ENCODE data around the gene PTGS2.
"Not testable (repeated sequence)": the region's sequence is repeated elsewhere in the genome, so short reads cannot be mapped to it uniquely, and the experiment has no call there.

The PTGS2 gene

GRCh38 chr1:186679924-186680244 is 339 bp downstream of the PTGS2 start:
- DNase-seq (no peak), ATAC-seq (no peak)
- Mint-ChIP-seq H3K27me3 (peaks cover 69% of the 10 kb centered on the region), H3K4me3 (peak overlapping the region; percentile 73 to 91), H3K9me3 (no peaks in the 10 kb centered on the region), H3K27ac (peak overlapping the region; percentile 15 to 48), H3K4me1 (peaks cover 21% of the 10 kb centered on the region)

GRCh38 chr1:186678155-186678554 is 2.1 kb downstream of the PTGS2 start:
- H3K27me3 Mint-ChIP-seq: peaks cover 57% of the 10 kb centered on the region
- H3K4me3 Mint-ChIP-seq: no peak overlapping the region
- peaks cover 16% of the 10 kb centered on the region for H3K4me1 Mint-ChIP-seq

DNA sequence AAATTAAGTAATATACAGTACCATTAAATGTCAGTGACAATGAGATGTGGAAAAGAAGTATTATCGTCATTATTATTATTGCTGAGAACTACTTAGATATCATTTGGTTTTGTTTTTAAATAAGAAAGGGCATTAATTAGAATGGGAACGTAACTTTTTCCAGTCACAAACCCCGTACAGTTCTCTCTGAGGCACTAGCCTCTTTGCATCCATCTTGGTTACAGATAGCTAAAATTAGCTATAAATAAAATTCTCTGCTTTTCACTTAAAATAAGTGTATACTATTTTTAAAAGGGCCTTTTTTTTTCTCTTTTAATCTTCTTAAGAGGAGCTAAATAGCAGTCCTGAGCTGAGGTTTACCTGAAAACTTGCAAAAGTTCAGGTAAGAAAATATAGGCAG is 7.6 kb downstream of the PTGS2 start:
- ATAC-seq (no peak), DNase-seq (no peak)
- Mint-ChIP-seq H3K9me3 (peaks cover 0 to 7% of the 10 kb centered on the region in 2 donors), H3K4me1 (no peaks in the 10 kb centered on the region), H3K4me3 (no peak overlapping the region), H3K27ac (no peak overlapping the region), H3K27me3 (peaks cover 5% of the 10 kb centered on the region)

More at GRCh38 chr1:186678155-186678554, 2.1 kb downstream of the PTGS2 start:
- DNase-seq (no peak), ATAC-seq (no peak)
- Mint-ChIP-seq H3K9me3 (no peaks in the 10 kb centered on the region), H3K27ac (no peak overlapping the region)

DNA sequence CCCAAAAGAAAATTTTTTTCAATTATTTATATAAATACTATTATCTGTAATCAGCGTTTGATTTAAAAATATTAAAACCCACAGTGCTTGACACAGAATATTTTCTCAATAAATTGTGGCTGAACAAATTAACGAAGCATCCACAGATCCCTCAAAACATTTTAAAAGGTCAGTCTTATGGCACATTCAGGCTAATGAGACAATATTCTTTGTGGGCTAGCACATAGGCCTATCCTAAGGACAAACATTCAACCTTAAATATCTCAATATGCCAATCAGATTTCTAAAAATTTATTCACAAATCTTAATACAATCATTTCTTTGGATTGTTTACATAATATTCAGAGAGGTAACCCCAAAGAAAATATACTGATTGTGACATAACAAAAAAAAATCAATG is 8.1 kb downstream of the PTGS2 start:
- Mint-ChIP-seq H3K9me3 (peaks cover 0 to 7% of the 10 kb centered on the region in 2 donors), H3K4me3 (no peak overlapping the region), H3K27me3 (peaks cover 5% of the 10 kb centered on the region), H3K27ac (no peak overlapping the region), H3K4me1 (no peaks in the 10 kb centered on the region)
- no peak for ATAC-seq
- no peak for DNase-seq

GRCh38 chr1:186671136-186671825 is 8.9 kb downstream of the PTGS2 start:
- ATAC-seq (no peak), DNase-seq (no peak)
- peaks cover 3% of the 10 kb centered on the region for H3K27me3 Mint-ChIP-seq
- H3K4me3 Mint-ChIP-seq: no peak overlapping the region
- H3K27ac Mint-ChIP-seq: no peak overlapping the region
- H3K9me3 Mint-ChIP-seq: peaks cover 0 to 7% of the 10 kb centered on the region in 2 donors
- H3K4me1 Mint-ChIP-seq: no peaks in the 10 kb centered on the region

- peaks cover 0 to 7% of the 10 kb centered on the region in 2 donors for H3K9me3 Mint-ChIP-seq
Observed at GRCh38 chr1:186670297-186671135, 9.7 kb downstream of the PTGS2 start.

DNA sequence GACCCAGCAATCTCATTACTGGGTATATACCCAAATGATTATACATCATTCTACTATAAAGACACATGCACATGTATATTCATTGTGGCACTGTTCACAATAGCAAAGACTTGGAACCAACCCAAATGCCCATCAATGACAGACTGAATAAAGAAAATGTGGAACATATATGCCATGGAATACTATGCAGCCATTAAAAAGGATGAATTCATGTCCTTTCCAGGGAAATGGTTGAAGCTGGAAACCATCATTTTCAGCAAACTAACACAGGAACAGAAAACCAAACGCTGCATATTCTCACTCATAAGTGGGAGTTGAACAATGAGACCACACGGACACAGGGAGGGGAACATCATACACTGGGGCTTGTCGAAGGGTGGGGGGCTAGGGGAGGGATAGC is 10.4 kb downstream of the PTGS2 start:
- H3K4me3 Mint-ChIP-seq, H3K4me1 Mint-ChIP-seq, H3K9me3 Mint-ChIP-seq, H3K27ac Mint-ChIP-seq, DNase-seq, ATAC-seq, H3K27me3 Mint-ChIP-seq: not testable (repeated sequence)

More at GRCh38 chr1:186670297-186671135, 9.7 kb downstream of the PTGS2 start:
- no peaks in the 10 kb centered on the region for H3K4me1 Mint-ChIP-seq
- DNase-seq: no peak
- H3K4me3 Mint-ChIP-seq: no peak overlapping the region
- ATAC-seq: no peak
- no peaks in the 10 kb centered on the region for H3K27me3 Mint-ChIP-seq
- no peak overlapping the region for H3K27ac Mint-ChIP-seq

DNA sequence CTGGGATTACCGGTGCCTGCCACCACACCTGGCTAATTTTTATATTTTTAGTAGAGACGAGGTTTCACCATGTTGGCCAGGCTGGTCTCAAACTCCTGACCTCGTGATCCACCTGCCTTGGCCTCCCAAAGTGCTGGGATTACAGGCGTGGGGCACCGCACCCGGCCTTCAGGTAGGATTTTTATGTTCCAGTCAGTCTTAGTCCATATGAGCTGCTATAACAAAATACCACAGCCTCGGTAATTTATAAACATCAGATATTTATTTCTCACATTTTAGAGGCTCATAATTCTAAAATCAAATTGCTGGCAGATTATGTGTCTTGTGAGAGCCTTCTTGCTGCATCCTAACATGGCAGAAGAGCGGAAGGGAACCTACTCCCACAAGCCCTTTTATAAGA is 16.0 kb downstream of the PTGS2 start:
- not testable (repeated sequence) for DNase-seq, H3K4me1 Mint-ChIP-seq, H3K27ac Mint-ChIP-seq, H3K27me3 Mint-ChIP-seq, ATAC-seq, H3K4me3 Mint-ChIP-seq
- peaks cover 7 to 12% of the 10 kb centered on the region in 2 donors for H3K9me3 Mint-ChIP-seq

DNA sequence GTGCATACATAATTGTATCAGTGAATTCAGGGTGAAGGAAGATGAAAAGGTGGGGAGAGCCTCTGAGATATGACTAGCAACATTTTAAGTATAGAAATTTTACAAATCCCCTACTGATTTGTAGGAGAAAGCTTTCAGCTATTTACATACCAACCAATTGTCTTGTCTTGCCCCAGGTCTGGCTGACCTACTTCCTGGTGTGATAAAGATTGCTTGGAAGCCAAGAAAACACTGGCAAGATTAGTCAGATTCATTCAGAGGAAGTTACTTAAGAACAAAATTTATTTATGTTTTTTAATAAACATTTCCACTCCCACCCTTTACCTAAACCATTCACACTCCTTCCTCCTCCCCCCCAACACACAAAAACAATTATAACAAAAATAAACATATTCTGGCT is 17.5 kb downstream of the PTGS2 start:
- DNase-seq (no peak), ATAC-seq (no peak)
- no peaks in the 10 kb centered on the region for H3K4me1 Mint-ChIP-seq
- no peak overlapping the region for H3K27ac Mint-ChIP-seq
- no peak overlapping the region for H3K4me3 Mint-ChIP-seq
- peaks cover 5 to 7% of the 10 kb centered on the region in 2 donors for H3K9me3 Mint-ChIP-seq
- H3K27me3 Mint-ChIP-seq: peaks cover 8% of the 10 kb centered on the region

GRCh38 chr1:186659890-186660341 is 20.3 kb downstream of the PTGS2 start:
- H3K27ac Mint-ChIP-seq: no peak overlapping the region
- ATAC-seq (no peak), DNase-seq (no peak)
- H3K27me3 Mint-ChIP-seq: peaks cover 8% of the 10 kb centered on the region
- H3K4me3 Mint-ChIP-seq: no peak overlapping the region
- H3K4me1 Mint-ChIP-seq: no peaks in the 10 kb centered on the region
- H3K9me3 Mint-ChIP-seq: peaks cover 5 to 7% of the 10 kb centered on the region in 2 donors

- Mint-ChIP-seq H3K27ac (no peak overlapping the region), H3K9me3 (peaks cover 5 to 7% of the 10 kb centered on the region in 2 donors), H3K27me3 (peaks cover 7% of the 10 kb centered on the region), H3K4me3 (no peak overlapping the region), H3K4me1 (no peaks in the 10 kb centered on the region)
- ATAC-seq (no peak), DNase-seq (no peak)
Observed at GRCh38 chr1:186658999-186659398, 21.2 kb downstream of the PTGS2 start.

DNA sequence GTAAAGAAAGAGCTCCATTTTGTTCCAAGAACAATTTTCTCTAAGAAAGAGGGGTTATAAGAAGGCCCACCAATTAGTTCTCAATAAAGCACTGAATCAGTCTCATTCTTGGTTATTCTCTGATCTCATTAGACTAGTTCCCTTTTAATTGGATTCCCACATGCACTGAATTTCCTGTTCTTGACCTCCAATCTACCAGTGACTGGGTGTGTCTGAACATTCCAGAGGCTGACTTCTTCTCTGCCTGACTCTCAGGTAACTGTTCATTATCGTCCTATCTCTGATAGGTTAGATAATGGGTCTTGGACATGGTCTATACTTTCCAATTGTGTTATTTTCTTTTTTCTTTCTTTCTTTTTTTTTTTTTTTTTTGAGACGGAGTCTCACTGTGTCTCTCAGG is 22.7 kb downstream of the PTGS2 start:
- Mint-ChIP-seq H3K27ac (no peak overlapping the region), H3K27me3 (no peaks in the 10 kb centered on the region), H3K9me3 (peaks cover 0 to 7% of the 10 kb centered on the region in 2 donors), H3K4me1 (no peaks in the 10 kb centered on the region), H3K4me3 (no peak overlapping the region)
- DNase-seq (no peak), ATAC-seq (no peak)

GRCh38 chr1:186655876-186656275 is 24.3 kb downstream of the PTGS2 start:
- H3K27ac Mint-ChIP-seq: no peak overlapping the region
- DNase-seq (no peak), ATAC-seq (no peak)
- no peak overlapping the region for H3K4me3 Mint-ChIP-seq
- H3K4me1 Mint-ChIP-seq: no peaks in the 10 kb centered on the region
- H3K9me3 Mint-ChIP-seq: peaks cover 0 to 7% of the 10 kb centered on the region in 2 donors
- H3K27me3 Mint-ChIP-seq: no peaks in the 10 kb centered on the region

DNA sequence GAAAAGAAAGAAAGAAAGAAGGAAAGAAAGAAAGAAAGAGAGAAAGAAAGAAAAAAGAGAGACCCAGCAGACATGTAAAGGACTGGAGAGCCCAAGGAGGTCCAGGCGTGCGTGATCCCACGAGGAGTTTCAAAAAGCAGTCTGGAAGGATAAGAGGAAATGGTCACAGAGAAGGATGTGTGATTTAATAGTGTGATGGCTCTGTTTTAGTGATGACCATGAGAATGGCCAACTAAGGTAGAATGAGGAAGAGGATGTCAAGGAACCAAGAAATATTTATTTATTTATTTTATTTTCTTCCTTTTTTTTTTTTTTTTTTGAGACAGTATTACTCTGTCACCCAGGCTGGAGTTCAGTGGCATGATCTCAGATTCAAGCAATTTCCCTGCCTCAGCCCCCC is 25.5 kb downstream of the PTGS2 start:
- ATAC-seq (no peak), DNase-seq (no peak)
- Mint-ChIP-seq H3K9me3 (peaks cover 0 to 7% of the 10 kb centered on the region in 2 donors), H3K27me3 (no peaks in the 10 kb centered on the region), H3K27ac (no peak overlapping the region), H3K4me3 (no peak overlapping the region), H3K4me1 (no peaks in the 10 kb centered on the region)

DNA sequence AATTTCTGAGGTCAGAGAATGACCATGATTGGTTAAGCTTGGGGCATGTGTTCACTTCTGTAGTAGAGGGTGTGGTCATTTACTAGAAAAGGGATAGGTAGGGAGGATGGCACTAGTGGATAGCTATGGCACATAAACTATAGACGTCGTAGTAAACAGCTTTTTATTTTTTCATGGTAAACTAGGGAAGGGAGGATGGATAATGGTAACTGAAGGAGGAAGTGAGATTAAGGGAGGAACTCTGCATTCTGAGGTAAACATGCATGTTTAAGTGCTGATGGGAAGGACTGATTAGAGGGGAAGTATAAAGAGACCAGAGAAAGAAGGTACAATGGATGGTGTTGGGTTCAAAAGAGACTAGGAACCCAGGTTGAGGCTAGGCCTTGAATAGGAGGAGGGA is 26.9 kb downstream of the PTGS2 start:
- Mint-ChIP-seq H3K27me3 (no peaks in the 10 kb centered on the region), H3K4me3 (no peak overlapping the region), H3K27ac (no peak overlapping the region), H3K4me1 (no peaks in the 10 kb centered on the region), H3K9me3 (peaks cover 0 to 7% of the 10 kb centered on the region in 2 donors)
- DNase-seq: no peak
- no peak for ATAC-seq

GRCh38 chr1:186648613-186649012 is 31.6 kb downstream of the PTGS2 start:
- Mint-ChIP-seq H3K9me3 (peaks cover 0 to 6% of the 10 kb centered on the region in 2 donors), H3K4me3 (no peak overlapping the region), H3K4me1 (no peaks in the 10 kb centered on the region), H3K27ac (no peak overlapping the region), H3K27me3 (peaks cover 6% of the 10 kb centered on the region)
- no peak for DNase-seq
- ATAC-seq: no peak

All from stimulated activated naive CD8-positive, alpha-beta T cell treated with anti-CD3 and anti-CD28 coated beads, Interleukin-15, amount 100 ng/mL, for 72 hours (primary cell).